A204.1 (cell line): ENCODE measurements around the gene HGFAC.
"Not testable (repeated sequence)": the region's sequence is repeated elsewhere in the genome, so short reads cannot be mapped to it uniquely, and the experiment has no call there.

Experiments
- FAIRE-seq: peaks from 2 replicates; lab custom pipeline; 2012; peaks lifted over from hg19 to GRCh38; lab: Jason Lieb, UNC

HGFAC gene

GRCh38 chr4:3442959-3443749, 1.4 kb downstream of the HGFAC start:
- no peak for FAIRE-seq

DNA sequence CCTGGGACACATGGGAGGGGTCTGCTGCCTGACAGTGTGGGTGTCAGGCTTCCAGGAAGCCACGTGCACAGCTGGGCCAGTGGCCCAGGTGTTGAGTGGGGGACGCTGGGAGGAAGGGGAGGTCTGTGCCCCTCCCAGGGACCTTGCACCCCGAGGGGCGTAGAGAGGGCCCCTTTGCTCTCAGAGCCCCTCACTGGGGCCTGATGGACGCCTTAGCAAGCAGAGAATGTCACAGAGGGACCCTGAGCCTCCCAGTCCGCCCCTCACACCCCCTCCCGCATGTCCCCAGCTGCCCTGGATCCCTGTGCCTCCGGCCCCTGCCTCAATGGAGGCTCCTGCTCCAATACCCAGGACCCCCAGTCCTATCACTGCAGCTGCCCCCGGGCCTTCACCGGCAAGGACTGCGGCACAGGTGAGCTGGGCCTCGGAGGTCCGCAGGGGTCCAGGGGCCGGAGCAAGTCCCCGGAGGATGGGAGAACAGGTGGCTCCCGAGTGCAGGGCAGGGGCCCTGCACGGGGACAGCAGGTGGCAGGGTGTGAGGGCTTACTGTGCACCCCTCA, 2.1 kb downstream of the HGFAC start:
- no peak for FAIRE-seq

DNA sequence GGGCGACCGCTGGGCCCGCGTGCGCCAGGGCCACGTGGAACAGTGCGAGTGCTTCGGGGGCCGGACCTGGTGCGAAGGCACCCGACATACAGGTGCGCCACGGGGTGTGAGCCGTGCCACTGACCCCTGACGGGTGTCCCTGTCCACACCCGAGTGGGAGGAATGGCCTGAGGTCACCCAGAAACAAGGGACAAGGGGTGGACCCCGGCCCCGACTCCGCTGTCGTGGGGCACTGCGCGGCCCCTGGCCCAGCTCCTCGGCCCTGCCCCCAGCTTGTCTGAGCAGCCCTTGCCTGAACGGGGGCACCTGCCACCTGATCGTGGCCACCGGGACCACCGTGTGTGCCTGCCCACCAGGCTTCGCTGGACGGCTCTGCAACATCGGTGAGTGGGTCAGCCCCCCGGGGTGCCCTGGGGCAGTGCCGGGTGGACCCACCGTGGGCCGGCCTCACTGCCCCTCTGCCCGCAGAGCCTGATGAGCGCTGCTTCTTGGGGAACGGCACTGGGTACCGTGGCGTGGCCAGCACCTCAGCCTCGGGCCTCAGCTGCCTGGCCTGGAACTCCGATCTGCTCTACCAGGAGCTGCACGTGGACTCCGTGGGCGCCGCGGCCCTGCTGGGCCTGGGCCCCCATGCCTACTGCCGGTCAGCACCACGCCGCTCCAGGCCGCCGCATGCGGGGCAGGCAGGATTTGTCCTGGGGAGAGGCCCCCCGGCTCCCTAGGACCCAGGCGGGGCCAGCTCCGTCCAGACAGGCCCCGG, 2.8 kb downstream of the HGFAC start:
- FAIRE-seq = no peak

DNA sequence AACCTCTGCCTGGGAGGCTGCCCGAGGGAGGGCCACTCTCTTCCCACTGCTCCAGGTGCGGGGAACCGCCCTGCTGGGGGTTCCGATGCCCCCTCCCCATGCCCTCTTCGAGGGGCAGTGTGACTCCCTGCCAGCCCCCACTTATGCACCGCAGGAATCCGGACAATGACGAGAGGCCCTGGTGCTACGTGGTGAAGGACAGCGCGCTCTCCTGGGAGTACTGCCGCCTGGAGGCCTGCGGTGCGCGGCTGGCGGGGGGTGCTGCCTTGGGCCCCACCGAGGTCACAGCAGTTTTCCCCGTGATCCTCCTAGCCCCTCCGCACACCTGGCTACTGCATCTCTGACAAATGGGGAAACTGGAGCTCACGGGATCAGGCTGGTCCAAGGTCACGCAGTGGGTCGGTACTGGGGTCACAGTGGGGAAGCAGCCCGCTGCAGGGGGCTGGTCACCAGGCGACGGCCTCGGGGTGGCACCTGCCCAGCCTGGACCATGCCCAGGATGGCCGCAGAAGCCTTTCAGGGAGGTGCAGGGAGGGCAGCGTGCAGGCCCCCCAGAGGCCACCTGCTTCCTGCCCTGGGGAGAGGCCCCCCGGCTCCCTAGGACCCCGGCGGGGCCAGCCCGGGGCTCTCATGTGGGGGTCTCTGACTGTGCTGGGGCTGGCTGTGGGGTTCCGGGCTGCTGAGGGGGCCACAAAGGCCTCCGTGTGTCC, 3.5 kb downstream of the HGFAC start:
- FAIRE-seq = no peak

DNA sequence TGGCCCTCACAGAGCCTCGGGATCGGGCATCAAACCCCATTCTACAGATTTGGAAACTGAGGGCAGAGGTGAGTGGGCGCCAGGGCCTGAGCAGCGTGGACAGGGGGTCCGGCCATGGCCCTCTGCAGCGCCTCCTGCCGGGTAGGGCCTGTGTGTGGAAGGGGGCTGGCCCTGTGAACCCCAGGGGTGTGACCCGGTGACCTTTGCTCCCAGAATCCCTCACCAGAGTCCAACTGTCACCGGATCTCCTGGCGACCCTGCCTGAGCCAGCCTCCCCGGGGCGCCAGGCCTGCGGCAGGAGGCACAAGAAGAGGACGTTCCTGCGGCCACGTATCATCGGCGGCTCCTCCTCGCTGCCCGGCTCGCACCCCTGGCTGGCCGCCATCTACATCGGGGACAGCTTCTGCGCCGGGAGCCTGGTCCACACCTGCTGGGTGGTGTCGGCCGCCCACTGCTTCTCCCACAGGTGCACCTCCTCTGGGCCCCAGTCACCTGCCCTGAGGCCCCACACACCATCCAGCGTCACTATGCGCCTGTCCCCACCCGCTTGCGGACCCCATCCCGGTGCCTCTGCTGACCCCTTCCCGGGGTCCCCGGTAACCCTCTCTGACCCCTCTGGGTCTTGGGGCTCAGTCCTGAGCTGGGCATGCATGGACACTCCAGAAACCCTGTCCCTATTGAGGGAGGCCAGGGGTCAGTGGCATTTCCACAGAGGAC, 4.2 kb downstream of the HGFAC start:
- no peak for FAIRE-seq

DNA sequence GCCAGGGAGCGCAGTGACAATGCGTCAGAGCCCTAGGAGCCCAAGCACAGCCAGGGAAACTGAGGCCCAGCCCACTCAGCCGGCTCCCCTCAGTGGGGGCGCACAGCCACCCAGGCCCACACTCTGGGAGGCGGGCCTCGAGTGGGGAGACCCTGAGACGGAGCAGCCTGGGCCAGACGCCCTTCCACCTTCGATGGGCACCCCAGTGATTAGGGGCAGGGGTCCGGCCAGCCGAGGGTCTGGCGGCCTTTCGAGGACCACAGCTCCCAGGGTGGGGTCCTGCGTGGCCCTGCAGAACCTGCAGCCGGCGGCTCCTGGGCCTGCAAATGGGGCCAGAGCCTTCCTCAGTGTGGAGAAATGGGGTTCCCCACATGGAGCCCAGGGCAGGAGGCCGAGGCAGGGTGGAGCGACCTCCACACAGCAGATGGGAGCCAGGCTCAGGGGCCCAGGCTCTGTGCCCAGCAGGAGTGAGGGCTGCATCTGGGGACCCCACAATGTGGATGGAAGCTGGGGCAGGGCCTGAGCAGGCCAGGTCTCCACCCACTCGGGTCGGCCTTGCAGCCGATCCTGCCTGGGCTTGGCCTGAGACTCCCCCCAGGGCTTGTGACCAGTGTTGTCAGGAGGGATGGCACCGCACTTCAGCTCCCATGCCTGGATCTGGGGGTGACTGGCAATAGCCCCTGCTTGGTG, 5.0 kb downstream of the HGFAC start:
- no peak for FAIRE-seq

DNA sequence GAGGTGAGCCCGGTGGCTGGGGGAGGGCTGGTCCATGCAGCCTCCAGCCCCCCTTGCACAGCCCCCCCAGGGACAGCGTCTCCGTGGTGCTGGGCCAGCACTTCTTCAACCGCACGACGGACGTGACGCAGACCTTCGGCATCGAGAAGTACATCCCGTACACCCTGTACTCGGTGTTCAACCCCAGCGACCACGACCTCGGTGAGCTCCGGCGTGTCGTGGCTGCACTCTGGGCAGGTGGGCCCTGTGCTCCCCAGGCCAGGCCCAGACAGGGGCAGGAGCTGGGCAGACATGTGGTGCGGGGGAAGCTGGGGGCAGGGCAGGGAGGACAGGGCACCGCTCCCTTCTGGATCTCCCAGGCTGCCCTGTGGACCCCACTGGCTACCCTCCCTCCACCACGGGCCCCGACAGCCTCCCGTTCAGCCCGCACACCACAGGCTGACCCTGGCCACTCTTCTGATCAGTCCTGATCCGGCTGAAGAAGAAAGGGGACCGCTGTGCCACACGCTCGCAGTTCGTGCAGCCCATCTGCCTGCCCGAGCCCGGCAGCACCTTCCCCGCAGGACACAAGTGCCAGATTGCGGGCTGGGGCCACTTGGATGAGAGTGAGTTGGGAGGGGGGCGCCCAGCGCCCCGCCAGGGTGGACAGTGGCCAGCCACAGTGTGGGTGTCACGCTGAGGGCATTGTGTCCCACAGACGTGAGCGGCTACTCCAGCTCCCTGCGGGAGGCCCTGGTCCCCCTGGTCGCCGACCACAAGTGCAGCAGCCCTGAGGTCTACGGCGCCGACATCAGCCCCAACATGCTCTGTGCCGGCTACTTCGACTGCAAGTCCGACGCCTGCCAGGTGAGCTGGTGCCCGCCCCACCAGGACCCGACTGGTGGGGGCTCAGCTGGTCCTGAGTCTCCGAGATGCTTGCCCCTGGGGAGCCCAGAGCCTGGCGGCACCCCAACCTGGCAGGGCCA, 5.9 kb downstream of the HGFAC start:
- FAIRE-seq = no peak

- no peak for FAIRE-seq
These were observed 7.3 kb downstream of the HGFAC start for GRCh38 chr4:3449047-3449573.

DNA sequence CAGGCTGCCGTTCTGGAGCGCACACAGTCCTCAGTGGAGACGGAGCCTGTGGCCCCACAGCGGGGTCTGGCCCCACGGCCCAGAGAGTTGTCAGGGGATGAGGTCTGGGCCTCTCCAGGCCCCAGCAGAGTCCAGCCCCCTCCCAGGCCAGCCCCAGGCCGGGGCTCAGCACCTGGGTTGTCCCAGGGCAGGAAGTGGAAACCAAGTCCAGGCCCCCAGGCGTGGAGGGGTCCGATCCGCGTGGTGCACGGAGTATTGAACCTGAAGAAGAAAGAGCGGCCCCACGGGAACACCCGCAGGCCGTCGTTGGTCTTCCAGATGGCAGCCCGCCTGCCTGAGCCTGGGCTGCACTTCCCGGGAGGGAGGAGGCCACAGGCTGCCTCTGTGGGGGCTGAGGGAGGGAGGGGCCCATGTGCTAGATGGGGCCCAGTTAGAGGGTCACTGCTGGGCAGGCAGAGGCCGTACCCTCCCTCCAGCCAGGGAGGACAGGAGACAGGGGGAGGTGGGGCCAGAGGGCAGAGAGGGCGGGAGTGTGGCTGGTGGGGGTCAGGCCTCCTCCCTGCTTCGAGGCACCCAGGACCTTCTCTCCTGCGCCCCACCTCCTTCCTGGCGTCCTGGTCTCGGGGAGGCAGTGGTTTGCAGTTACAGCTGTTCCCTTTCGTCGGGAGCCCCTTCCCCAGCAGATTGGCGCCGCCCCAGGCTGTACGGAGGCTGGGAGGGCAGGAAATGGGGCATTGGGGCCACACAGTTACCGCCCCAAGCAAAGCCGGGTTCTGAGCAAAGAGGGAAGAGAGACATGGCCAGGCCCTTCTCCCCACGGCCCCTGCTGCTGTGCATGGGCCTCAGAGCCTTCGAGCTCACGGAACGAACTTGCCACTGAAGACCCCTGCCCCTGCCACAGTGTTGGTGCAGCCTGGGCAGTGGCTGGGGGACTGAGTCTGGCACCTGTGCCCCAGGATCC, 8.1 kb downstream of the HGFAC start:
- no peak for FAIRE-seq

DNA sequence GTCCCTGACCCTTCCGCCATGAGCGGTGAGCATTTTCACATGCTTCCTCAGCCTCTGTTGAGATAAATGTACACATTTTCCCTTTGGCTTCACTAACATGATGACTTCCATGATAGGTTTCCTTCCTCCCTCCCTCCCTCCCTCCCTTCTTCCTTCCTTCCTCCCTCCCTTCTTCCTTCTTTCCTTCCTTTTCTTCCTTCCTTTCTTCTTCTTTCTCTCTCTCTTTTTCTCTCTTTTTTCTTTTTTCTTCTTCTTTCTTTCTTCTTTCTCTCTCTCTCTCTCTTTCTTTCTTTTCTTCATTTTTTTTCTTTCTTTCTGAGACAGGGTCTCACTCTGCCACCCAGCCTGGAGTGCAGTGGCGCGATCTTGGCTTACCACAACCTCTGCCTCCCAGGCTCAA, 8.9 kb downstream of the HGFAC start:
- FAIRE-seq = no peak

GRCh38 chr4:3451956-3452355, 10.2 kb downstream of the HGFAC start:
- FAIRE-seq = no peak

GRCh38 chr4:3452376-3452775, 10.6 kb downstream of the HGFAC start:
- no peak for FAIRE-seq

DNA sequence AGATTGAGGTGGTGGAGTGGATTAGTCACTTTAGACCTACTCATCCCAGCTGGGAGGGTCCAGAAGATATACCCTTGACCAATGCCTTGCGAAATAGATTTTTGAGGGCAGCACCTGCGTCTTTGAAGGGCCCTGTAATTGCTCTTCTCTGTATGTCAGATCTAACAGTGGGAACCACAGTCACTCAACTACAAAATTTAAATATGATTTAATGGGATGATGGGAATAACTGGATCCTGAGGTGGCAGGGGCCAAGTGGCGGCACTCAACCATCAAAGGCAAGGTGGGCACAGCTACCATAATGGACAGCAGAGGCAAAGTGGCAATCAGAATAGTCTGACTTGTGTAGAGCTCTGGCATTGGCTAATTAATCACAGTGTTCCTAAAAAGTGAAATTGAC, 13.8 kb downstream of the HGFAC start:
- not testable (repeated sequence) for FAIRE-seq

GRCh38 chr4:3458371-3458770, 16.6 kb downstream of the HGFAC start:
- FAIRE-seq = no peak

DNA sequence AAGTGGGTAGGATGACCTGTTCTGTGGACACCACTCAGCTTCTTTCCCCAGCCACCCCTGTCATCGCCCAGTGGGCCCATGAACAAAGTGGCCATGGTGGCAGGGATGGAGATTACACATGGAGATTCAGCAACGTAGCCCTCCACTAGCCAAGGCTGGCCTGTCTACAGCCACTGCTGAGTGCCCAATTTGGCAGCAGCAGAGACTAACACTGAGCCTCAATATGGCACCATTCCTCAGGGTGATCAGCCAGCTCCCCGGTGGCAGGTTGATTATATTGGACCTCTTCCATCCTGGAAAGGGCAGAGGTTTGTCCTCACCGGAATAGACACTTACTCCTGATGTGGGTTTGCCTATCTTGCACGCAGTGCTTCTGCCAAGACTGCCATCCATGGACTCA, 17.4 kb downstream of the HGFAC start:
- not testable (repeated sequence) for FAIRE-seq

DNA sequence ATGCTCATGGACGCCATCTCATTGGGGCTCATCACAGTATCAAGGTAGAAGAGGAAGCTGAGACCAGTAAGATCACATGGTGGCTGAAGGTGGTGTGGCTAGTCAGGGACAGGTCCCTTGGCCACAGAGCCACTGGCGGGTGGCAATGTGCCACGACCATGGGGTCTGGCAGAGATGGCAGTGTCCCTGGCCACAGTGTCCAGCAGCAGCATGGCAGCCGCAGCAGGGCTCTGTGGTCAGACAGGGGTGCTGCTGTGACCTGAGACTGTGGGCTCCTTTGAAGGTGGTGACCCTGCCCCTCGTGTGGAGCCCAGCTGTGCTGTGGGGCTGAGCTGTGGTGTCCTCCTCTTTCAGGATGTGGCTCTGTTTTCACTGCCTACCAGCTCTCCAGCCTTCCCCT, 19.2 kb downstream of the HGFAC start:
- FAIRE-seq = no peak

- no peak for FAIRE-seq
These were observed 19.9 kb downstream of the HGFAC start for GRCh38 chr4:3461515-3462291.

DNA sequence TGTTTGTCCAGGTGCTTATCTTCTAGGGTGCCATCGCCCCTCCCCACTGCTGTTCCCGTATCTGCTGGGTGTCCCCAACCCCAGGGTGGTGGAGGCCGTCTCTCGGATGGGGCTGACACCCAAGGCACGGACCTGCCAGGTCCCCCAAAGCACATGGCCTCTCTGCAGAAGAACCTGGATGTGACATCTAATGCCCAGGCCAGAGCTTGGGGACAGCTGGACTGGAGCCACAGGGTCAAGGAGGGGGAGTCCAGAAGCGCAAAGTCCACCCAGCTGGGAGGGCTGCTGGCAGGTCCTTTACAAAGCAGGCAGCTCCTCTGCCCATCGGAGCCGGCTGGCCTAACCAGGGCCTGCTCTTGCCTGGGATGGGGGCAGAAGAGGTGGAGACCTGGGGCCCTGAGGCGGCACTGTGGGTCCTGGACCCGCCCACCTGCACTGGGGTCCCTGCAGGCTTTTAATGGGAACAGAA, 20.6 kb downstream of the HGFAC start:
- FAIRE-seq = no peak
